Left cardiac atrium (tissue), 2 donors: ENCODE results near the gene MEST. TPM values are rescaled to one million over a fixed set of nuclear protein-coding genes. Genes with fewer than 3 reads are reported as not detected.

Source experiments
- microRNA-seq, 2 donors: library from miRNA; unstranded; fragments of <30 nt; microRNA quantifications; one replicate each; pipeline ENCODE4 v1.2.0, GENCODE V29; 2020
- total RNA-seq, 2 donors: library from RNA; stranded (reverse); fragmentation: NEBNext Ultra II Directional; extraction: Animal tissue kit (Norgen Biotek cat#: 25700); gene quantifications; one replicate each; pipeline ENCODE4 v1.2.1, GENCODE V29; 2021
- donor health status: DM: no; HTN: yes; CAD: no; lungs with severe emphysema.
- donor health status: DM: yes; HTN: yes; CAD: no.

Gene MEST
- total RNA-seq, 2 donors from 2014 or later = 68.0 to 96.5 TPM

Small RNA genes lying within 50 kb of the gene (microRNA-seq; reads per million reads assigned to microRNA genes)
- gene MIR335 = 4,026 to 6,581 reads per million in 2 donors

Other genes starting within 250 kb of the MEST start
- under 1 TPM in 1 of 2 donors, not detected in 1; 0.38 TPM for gene CPA2, start 225.2 kb upstream of the MEST start, total RNA-seq
- gene CPA4, start 198.9 kb upstream of the MEST start, total RNA-seq = 1 to 10 TPM; 3.5 to 3.8 TPM
- gene CPA5, start 147.3 kb upstream of the MEST start, total RNA-seq = not detected
- gene CPA1, start 111.6 kb upstream of the MEST start, total RNA-seq = under 1 TPM; 0.29 TPM
- gene CEP41, start 51.1 kb upstream of the MEST start, total RNA-seq = 1 to 10 TPM; 6.2 to 7.0 TPM
- 10 to 100 TPM; 17.9 to 18.4 TPM for gene COPG2, start 176.7 kb downstream of the MEST start, total RNA-seq
- gene TSGA13, start 194.5 kb downstream of the MEST start, total RNA-seq = not detected
- not detected for gene KLF14, start 242.1 kb downstream of the MEST start, total RNA-seq